Mucosa of descending colon (tissue), 3 donors: ENCODE measurements around the gene DGCR2. TPM values are rescaled to one million over a fixed set of nuclear protein-coding genes. Genes with fewer than 3 reads are reported as not detected.

Experiments used
- ATAC-seq: fragments of 200-7000 bp; cut with Tn5 transposase; one replicate; pipeline ENCODE4 v1.9.1; 2020; ENCODE audit warnings: mild to moderate bottlenecking, moderate library complexity
- DNase-seq, 3 donors: peaks; one replicate each; pipeline ENCODE4 v3.0.0-alpha.2; 2020
- H3K36me3 ChIP-seq: fragments of 200-600 bp; one replicate; pipeline ENCODE4 v1.8.0; 2021; ENCODE audit warnings: low read depth, mild to moderate bottlenecking
- H3K4me1 ChIP-seq: fragments of 200-600 bp; one replicate; pipeline ENCODE4 v1.8.0; 2021; ENCODE audit warnings: low read depth, mild to moderate bottlenecking
- H3K4me3 ChIP-seq: fragments of 200-600 bp; one replicate; pipeline ENCODE4 v1.8.0; 2021; ENCODE audit warnings: mild to moderate bottlenecking
- H3K9me3 ChIP-seq: fragments of 200-600 bp; one replicate; pipeline ENCODE4 v1.8.0; 2021; ENCODE audit warnings: mild to moderate bottlenecking
- intact Hi-C, 2 donors: fragments of 100-400 bp; cut with DNase I in 1 of 2; cut with micrococcal nuclease in 1 of 2; formaldehyde crosslinking; loops; one replicate each; pipeline versions ENCODE4 v1.11.0 to v1.11.1; 2022; cut with DNase I, micrococcal nuclease
- total RNA-seq, 3 donors: library from RNA; stranded (reverse); fragmentation: NEBNext Ultra II Directional in 2 of 3; extraction: Animal tissue kit (Norgen Biotek cat#: 25700) in 2 of 3; gene quantifications; one replicate each; pipeline versions ENCODE4 v1.2.1 to v1.2.4, GENCODE V29; 2021 to 2023
- TF ChIP-seq, protein P1 (sequence below): fragments of 200-600 bp; IDR thresholded peaks from one replicate; pipeline ENCODE4 v1.8.0; 2022; ENCODE audit warnings: antibody characterized with exemption, mild to moderate bottlenecking
- donor health status: DM: no; HTN: no; CAD: no; lungs with moderate emphysema.
- donor health status: DM: no; HTN: no; CAD: no.
- donor health status: DM: no; HTN: yes; CAD: no.

The DGCR2 gene
- total RNA-seq, 3 donors from 2014 or later, result 68.4 to 100 (median 79.8) TPM

DNA sequence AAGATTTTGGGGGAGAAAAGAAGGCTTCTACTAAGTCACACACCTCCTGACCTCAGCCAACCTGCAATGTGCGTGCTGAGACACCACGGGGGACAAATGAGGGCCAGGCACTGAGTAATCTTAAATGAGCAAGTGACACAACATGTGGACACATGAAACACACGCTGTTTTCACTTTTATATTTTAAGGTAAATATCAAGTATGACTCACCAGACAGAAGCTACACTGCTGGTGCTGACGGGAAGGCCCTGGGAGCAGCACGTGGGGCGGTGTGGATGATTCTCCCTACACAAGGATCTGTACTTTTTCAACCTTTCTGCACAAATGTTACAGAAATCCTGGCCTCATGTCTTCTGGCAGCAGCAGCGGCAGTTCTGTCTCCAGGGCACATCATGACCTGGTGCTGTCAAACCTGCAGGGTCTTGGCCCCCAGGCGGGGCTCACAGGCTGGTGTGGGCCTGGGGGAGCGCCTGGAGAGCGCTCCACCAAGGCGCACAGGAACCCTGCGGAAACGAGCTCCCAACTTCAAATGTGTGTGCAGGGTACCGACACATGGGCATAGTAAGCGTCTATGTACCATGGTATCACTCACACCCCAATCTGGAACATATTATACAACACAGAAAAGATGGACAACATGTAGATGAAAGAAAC lies 61.7 kb downstream of the DGCR2 start:
- ATAC-seq (no peak), DNase-seq (no peak)
- Histone ChIP-seq H3K4me1 (no peaks in the 10 kb centered on the region), H3K4me3 (no peak overlapping the region), H3K36me3 (peaks cover 8% of the 10 kb centered on the region), H3K9me3 (no peaks in the 10 kb centered on the region)
- TF ChIP-seq, protein P1, sequence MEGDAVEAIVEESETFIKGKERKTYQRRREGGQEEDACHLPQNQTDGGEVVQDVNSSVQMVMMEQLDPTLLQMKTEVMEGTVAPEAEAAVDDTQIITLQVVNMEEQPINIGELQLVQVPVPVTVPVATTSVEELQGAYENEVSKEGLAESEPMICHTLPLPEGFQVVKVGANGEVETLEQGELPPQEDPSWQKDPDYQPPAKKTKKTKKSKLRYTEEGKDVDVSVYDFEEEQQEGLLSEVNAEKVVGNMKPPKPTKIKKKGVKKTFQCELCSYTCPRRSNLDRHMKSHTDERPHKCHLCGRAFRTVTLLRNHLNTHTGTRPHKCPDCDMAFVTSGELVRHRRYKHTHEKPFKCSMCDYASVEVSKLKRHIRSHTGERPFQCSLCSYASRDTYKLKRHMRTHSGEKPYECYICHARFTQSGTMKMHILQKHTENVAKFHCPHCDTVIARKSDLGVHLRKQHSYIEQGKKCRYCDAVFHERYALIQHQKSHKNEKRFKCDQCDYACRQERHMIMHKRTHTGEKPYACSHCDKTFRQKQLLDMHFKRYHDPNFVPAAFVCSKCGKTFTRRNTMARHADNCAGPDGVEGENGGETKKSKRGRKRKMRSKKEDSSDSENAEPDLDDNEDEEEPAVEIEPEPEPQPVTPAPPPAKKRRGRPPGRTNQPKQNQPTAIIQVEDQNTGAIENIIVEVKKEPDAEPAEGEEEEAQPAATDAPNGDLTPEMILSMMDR, result no peak
- intact Hi-C loops, result no loop called here

DNA sequence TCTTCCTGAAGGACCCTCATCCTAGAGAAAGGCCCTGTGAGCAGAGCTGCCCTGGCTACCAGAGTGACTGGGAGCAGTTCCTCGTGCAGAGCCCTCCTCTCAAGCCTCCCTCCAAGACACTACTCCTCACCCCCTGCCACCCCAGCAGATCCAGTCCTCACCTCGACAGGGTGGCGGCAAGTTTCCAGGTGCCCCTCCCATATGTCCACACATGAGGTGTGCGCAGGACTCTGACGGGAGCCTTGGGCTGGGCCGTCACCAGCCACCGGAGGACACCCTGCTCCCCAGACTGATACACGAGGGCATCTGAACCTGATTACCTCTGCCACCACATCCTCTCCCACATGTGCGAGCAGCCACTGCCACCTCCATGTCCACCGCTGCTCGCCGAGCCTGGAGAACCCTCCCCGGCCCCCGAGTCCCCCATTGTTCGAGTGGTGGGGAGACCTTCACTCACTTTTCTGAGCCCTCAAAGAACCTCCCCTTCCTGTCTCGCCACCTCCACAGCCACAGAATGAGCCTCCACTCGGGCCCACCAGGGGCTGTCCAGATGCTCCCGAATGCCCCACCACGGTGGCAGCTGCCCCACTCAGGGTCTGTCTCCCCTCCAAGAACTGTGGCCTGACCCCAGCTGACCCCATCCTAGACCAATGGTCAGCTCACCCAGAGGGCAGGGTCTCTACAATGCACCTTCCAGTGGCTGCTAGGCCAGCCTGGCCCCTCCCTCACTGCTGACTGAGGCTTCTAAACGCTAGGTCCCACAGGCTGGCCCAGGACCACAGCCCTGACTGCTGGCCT lies 62.5 kb downstream of the DGCR2 start:
- H3K9me3 ChIP-seq, result no peaks in the 10 kb centered on the region
- no peak overlapping the region for H3K4me3 ChIP-seq
- intact Hi-C loops, result no loop called here
- TF ChIP-seq, protein P1, result no peak
- DNase-seq, result no peak
- ATAC-seq, result no peak
- H3K36me3 ChIP-seq, result peaks cover 3% of the 10 kb centered on the region
- no peaks in the 10 kb centered on the region for H3K4me1 ChIP-seq

DNA sequence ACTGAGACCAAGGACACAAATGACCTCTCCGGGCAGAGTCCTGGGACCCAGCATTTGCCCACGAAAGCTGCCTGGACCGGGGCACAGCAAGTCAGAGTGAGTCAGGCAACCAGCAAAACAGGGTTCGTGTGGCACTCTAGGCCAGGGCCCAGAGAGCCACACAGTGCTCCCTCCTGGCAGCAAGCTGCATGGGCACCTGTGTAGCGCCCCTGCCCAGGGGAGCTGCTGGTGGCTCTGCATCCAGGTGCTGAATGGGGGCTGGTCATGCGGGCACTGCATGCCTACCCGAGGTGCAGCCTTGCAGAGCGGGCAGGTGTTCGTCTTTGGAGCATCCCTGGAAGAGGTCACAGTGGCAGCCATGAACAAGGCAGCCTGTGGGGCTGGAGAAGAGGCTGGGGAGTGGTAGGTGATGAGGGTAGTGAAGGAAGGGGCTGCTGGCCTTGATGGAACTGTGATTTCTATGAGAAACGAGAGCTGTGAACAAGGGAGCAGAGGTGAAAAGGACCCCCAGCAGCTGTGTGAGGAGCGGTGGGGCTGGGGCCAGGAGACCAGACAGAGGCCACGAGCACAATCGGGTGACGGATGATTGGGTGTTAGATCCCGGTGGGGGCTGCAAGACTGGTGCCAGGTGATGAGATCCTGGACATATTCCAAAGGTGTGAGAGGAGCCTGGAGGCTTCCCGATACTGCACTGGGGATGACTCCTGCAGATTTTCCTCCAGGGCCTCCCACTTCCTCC lies 63.3 kb downstream of the DGCR2 start:
- ATAC-seq, result no peak

DNA sequence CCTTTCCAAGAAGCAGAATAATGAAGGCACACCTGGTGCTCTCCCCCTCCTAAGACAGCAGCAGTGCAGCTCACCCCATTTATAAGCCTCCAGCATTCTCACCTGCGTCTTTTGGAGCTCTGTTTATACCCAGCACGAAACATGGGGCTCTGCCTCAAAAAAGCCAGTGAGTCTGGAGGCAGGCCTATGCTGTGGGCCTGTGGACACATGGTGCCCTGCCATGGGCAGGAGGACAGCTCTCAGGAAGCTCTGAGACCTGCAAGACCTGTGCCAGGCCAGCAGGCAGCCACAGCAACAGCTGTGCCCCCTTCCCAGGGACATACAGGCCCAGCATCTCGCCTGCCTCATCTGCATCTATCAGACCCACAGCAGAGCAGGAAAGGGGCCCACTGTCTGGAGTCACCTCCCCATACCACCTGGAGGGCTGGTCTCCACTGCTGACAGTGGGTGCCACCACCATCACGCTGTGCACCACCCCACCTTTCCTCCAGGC lies 64.2 kb downstream of the DGCR2 start:
- TF ChIP-seq, protein P1, result no peak
- H3K9me3 ChIP-seq, result no peaks in the 10 kb centered on the region
- no peak for DNase-seq
- H3K4me3 ChIP-seq, result no peak overlapping the region
- intact Hi-C loops, result no loop called here
- no peaks in the 10 kb centered on the region for H3K4me1 ChIP-seq
- no peak for ATAC-seq
- peaks cover 4% of the 10 kb centered on the region for H3K36me3 ChIP-seq

More for the DNA sequence above, 63.3 kb downstream of the DGCR2 start:
- TF ChIP-seq, protein P1, result no peak
- Histone ChIP-seq H3K36me3 (no peaks in the 10 kb centered on the region), H3K4me3 (no peak overlapping the region), H3K9me3 (no peaks in the 10 kb centered on the region), H3K4me1 (no peaks in the 10 kb centered on the region)
- DNase-seq, result no peak
- intact Hi-C loops, result no loop called here

DNA sequence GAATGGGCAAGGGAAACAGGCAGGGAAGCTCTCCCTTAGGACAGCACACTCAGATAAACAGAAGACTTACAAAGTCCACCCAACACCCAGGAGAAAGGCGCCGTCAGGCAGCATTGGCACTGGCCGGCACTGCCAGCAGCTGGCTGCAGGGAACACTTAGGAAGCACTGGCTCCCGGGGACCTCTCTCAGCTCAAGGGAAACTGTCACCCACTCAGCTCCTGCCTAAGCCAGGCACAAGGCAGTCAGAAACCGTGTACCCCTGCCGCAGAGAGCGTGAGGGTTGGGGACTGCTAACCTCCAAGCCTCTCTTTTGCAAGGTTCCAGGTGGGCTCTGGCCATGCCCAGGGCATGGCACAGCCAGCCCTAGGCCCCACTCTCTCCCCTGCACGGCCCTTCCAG lies 64.7 kb downstream of the DGCR2 start:
- H3K36me3 ChIP-seq, result peaks cover 5% of the 10 kb centered on the region
- DNase-seq (no peak), ATAC-seq (no peak)
- no peaks in the 10 kb centered on the region for H3K4me1 ChIP-seq
- H3K9me3 ChIP-seq, result no peaks in the 10 kb centered on the region
- no peak overlapping the region for H3K4me3 ChIP-seq
- intact Hi-C loops, result no loop called here
- TF ChIP-seq, protein P1, result no peak
